Retinal pigment epithelial cell (primary cell): Measurements from ENCODE around the gene TBC1D14.

ENCODE experiments used
- DNase-seq: peaks from one replicate; pipeline ENCODE4 v3.0.0-alpha.2; 2010; ENCODE audit warnings: low read depth
- H3K4me3 ChIP-seq: 2 replicates; pipeline ENCODE4 v1.5.1; 2011; ENCODE audit warnings: mild to moderate bottlenecking, low read length, control low read depth, moderate library complexity
- CTCF ChIP-seq: conservative IDR thresholded peaks from 2 replicates; pipeline ENCODE4 v1.5.1; 2011; ENCODE audit warnings: low read depth, low read length, control low read depth, inconsistent platforms

The TBC1D14 gene

GRCh38 chr4:6988016-6988715 lies 78.5 kb downstream of the TBC1D14 start:
- H3K4me3 ChIP-seq, result peak overlapping the region; percentile 74
- TF ChIP-seq CTCF, result no peak
- no peak for DNase-seq

- TF ChIP-seq CTCF, result no peak
- no peak overlapping the region for H3K4me3 ChIP-seq
- DNase-seq, result no peak
These were observed 79.8 kb downstream of the TBC1D14 start for GRCh38 chr4:6989331-6989923.

- no peak for TF ChIP-seq CTCF
- no peak overlapping the region for H3K4me3 ChIP-seq
- no peak for DNase-seq
These were observed 81.0 kb downstream of the TBC1D14 start for GRCh38 chr4:6990661-6991060.

- H3K4me3 ChIP-seq, result no peak overlapping the region
- DNase-seq, result no peak
- no peak for TF ChIP-seq CTCF
These were observed 81.6 kb downstream of the TBC1D14 start for GRCh38 chr4:6991249-6991648.

GRCh38 chr4:6991771-6992557 lies 82.3 kb downstream of the TBC1D14 start:
- H3K4me3 ChIP-seq, result no peak overlapping the region
- DNase-seq, result peak; percentile 88
- no peak for TF ChIP-seq CTCF

- no peak for TF ChIP-seq CTCF
- peak; percentile 51 for DNase-seq
- no peak overlapping the region for H3K4me3 ChIP-seq
These were observed 83.4 kb downstream of the TBC1D14 start for GRCh38 chr4:6992728-6993677.
